Cerebellar nuclear complex (tissue), 1 donor: ENCODE measurements around the gene CDC45.

ENCODE experiments used
- DNase-seq, 2 experiments: peaks; one replicate each; lab custom pipeline; 2025; lab: John Stamatoyannopoulos, UW

The CDC45 gene

DNA sequence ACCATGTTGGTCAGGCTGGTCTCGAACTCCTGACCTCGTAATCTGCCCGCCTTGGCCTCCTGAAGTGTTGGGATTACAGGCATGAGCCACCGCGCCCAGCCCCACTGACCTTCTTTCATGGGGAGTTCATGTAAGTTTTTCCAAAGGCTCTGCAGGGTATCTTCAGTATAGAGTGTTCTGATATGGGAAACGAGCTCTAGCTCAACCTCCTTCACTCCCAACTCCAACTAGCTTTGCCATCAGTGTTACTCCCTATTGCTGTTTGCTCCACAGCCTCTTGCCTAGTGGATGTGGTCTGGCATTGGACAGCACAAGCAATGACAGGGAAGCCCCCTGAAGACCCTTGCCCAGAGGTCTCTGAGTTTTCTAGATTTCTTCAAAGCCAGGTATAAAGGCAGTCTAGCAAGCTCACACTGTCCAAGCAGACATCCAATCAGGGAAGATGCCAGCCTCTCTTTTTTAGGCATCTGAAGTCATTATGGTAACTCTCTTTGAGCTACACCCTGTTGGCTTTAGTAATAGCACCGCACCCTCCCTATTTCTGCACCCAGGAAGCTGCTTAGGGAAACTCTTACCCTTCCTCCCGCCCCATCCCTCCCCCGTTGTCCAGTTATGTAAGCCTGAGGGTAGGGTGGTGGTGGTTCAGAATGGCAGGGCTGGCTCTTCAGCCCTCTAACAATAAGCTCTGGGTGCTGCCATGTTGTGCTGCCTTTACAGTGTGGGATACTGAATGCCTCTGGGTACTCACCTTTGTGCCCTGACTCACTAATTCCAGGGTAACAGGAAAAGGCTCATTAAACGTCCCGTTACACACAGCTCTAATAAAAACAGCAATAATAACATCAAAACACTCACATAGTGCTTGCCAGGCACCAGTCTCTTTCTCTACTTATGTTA is 85.9 kb downstream of the CDC45 start:
- DNase-seq, result no peak

DNA sequence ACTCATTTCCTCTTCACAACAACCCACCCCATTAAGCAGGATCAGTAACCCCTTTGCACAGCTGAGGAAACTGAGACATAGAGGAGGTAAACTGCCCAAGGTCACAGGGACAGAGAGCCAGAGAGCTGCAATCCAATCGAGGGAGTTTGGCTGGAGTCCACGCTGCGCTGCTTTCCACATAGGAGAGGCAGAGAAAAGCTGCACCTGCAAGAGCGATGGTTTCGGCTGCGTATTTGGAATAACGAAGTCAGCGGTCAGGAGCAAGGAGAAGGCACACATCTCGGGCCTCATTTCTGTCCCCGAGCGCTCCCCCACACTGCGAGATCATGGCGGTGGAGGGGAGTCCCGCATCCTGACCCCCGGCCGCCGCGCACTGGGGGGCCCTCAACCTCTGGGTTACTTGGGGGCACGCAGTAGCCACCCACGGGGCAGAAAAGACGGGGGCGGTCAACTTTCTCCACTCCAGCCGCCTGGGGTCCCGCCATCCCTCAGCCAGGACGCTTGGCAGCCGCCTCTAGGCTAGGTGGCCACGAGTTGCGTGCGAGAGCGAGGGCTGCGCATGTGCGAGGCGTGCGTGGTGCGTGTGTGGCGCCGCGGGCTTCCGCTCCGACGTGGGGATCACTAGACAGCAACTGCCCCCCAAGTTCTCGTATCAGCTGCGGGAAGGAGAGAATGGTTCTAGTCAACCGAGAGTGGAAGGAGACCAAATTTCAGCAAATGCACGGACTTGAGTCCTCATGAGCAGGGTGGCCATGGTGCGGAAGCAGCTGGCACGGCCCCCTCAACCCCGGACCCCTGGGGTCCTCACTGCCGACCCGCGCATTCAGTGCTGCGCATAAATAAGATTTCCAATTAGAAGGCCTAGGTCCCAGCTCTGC is 86.8 kb downstream of the CDC45 start:
- DNase-seq, result no peak

DNA sequence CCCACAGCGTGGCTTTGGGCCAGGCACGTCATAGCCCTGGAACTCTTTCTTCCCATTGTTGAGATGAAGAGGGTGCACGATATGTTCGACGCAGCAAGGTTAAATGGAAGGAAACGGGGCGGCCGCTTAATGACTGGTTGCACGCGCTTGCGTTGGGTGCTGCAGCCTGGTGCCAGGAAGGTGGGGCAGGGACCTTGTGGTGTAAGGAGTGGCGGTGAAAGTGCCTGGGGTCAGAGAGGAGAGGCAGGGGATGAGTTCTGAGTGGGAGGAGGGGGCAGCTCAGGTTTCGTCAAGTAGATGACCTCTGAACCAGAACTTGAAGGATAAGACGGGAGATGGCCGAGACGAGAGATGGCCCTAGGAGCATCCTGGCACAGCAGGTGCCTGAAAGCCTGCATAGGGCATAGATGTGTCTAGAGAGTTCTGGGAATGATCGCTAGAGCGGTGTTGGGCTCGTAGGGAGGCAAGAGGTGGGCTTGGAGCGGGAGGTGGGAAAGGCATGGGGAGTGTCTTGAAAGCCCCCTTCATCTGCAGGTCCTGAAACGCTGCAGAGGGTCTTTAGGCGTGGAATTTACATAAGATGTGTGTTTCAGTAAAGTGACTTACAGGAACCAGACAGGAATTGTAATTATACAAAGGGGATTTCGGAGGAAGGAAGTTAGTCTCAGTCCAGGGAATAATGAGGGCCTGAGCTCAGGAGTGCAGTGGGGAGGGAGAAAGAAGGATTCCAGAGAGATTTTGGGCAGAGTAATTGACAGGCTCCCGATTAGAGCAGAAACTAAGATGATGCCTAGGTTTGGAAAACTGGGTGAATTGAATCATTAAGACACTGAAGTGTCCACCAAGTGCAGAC is 87.7 kb downstream of the CDC45 start:
- no peak for DNase-seq

DNA sequence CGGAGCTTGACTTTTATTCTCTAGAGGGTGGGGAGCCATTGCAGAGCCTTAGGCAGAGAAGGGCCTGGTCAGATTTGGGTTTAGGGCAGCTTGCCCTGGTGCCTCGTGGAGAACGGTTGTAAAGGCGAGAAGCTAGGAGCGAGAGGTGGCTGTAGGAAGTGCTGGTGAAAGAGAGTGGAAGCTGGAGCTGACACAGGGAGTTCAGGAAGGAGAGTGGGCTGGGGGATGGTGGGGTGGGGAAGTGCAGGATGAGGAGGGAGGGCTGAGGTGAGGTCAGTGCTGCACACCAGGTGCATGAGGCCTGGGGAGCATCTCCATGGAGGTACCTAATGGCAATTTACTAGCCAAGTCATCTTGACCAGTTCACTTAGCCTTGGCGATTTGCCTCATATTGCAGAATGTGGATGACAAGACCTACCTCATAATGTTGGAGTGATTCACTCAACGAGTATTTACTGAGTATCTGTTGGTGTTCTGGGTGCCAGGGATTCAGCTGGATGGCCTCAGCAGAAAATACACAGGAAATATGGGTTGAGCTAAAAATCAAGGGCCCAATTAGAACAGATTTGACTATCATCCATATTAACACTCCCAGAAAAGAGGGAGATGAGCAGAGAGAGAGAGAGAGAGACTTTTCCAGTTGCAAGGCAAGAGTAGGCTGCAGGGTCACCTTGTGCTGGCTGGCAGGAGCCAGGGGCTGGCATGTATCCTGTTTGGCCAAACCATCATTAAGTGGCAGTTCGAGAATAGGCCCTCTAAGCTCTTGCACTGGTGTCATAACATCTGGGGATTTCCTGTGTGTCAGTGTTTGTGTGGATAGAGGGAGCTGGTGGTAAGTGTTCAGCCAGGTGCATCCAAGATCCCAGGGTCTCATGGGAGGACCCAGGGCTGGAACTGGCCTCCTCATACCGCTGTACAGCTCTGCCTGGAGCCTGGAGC is 88.9 kb downstream of the CDC45 start:
- no peak for DNase-seq

DNA sequence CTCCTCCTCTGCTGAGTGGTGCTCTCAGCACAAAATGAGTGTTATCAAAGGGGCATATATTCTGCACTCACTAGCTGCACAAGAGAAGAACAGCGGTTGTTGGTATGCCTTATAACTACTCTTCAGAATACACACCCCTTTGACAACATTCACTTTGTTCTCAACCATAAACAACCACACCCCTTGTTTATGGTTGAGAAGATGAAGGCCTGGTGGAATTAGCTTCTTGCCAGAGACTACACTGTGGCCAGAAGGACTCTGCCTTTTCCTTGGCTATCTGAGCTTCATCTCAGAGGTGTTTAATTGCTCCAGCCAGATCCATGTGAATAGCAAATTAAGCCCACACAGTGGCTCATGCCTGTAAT is 89.5 kb downstream of the CDC45 start:
- DNase-seq, result no peak

DNA sequence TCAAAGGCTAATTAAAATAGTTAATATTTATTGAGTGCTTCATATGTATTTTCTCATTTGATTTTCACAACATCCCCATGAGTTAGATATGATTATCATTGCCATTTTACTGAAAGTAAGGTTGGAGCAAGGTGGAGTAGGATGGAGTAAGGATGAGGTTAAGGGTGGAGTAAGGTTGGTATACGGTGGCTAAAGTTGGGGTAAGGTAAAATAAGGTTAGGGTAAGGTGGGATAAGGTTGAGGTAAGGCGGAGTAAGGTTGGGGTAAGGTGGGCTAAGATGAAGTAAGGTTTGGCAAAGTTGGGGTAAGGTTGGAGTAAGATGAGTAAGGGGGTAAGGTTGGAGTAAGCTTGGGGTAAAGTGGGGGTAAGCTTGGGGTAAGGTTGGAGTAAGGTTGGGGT is 90.3 kb downstream of the CDC45 start:
- DNase-seq, result no peak
